Measurements from ENCODE around the gene MID1.

MID1 gene

GRCh38 chrX:10457092-10457491 is 163.3 kb downstream of the MID1 start:
- H3K14ac ChIP-seq (ENCODE audit: low read length in 2 of 2), result no peak overlapping the region
- H2AK5ac ChIP-seq (ENCODE audit: low read length, severe bottlenecking), result no peak overlapping the region
- H3K9ac ChIP-seq (ENCODE audit: low read length), result no peak overlapping the region
- H2AFZ ChIP-seq (ENCODE audit: low read depth, low read length), result no peak overlapping the region
- no peak overlapping the region for H3K4me3 ChIP-seq (ENCODE audit: insufficient read depth in 1 of 2, low read depth in 1 of 2, low read length in 2 of 2)
- no peak overlapping the region for H2BK120ac ChIP-seq (ENCODE audit: low read depth, low read length)
- H3K27me3 ChIP-seq (ENCODE audit: control insufficient read depth in 1 of 2, insufficient read depth in 1 of 2, low read length in 2 of 2), result no peaks in the 10 kb centered on the region
- WGBS, result 91% methylated on average over 5 of the region's 5 CpGs
- no peak overlapping the region for H2BK12ac ChIP-seq (ENCODE audit: low read length in 2 of 2)
- H4K8ac ChIP-seq (ENCODE audit: low read length), result no peak overlapping the region
- no peak for DNase-seq
- H3K9me3 ChIP-seq (ENCODE audit: control insufficient read depth, low read length), result peaks cover 3% of the 10 kb centered on the region
- no peaks in the 10 kb centered on the region for H3K79me1 ChIP-seq (replicated peaks; ENCODE audit: low read length, poor library complexity, severe bottlenecking)
- H3K27ac ChIP-seq (ENCODE audit: low read length, poor library complexity, severe bottlenecking), result no peak overlapping the region
- no peak overlapping the region for H3K4ac ChIP-seq (ENCODE audit: low read depth in 1 of 2, low read length in 2 of 2)
- H4K91ac ChIP-seq (ENCODE audit: low read length), result no peak overlapping the region
- H2BK15ac ChIP-seq (ENCODE audit: low read depth, poor library complexity, severe bottlenecking), result no peak overlapping the region
- no peak overlapping the region for H3K4me2 ChIP-seq (ENCODE audit: low read length, poor library complexity, severe bottlenecking)
- no peak overlapping the region for H3K18ac ChIP-seq (ENCODE audit: low read depth in 1 of 2, low read length in 2 of 2)
- no peak overlapping the region for H3K23ac ChIP-seq (ENCODE audit: low read length in 2 of 2)
- no peaks in the 10 kb centered on the region for H3K4me1 ChIP-seq (ENCODE audit: control insufficient read depth, insufficient read depth, low read depth, low read length)
- no peak overlapping the region for H2BK5ac ChIP-seq (ENCODE audit: low read depth, low read length, poor library complexity, severe bottlenecking)
- H3K36me3 ChIP-seq (ENCODE audit: control insufficient read depth in 1 of 2, insufficient read depth in 2 of 2, low read depth in 1 of 2, low read length in 2 of 2), result peaks cover 3 to 8% of the 10 kb centered on the region in 2 experiments

DNA sequence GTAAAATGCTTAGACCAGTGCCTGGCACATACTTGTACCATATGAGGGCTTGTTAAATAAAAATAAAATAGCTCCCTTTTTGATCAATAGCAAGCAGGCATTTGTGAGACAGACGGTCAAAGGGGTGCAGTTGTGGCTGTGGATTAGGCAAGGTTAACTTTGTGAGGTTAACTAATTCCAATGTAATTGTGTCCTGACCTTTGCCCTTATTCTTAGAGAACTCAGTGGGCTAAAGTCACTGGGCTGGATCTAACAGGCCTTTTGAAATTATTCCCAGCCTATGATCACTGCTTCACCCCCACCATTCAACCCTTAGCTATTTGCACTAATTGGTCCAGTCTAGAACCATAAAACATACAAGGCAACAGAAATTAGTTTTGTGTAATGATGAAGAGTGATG is 166.4 kb downstream of the MID1 start:
- H3K4me1 ChIP-seq (ENCODE audit: control insufficient read depth, insufficient read depth, low read depth, low read length), result peaks cover 7% of the 10 kb centered on the region
- peaks cover 3% of the 10 kb centered on the region for H3K9me3 ChIP-seq (ENCODE audit: control insufficient read depth, low read length)
- peaks cover 4 to 8% of the 10 kb centered on the region in 2 experiments for H3K36me3 ChIP-seq (ENCODE audit: control insufficient read depth in 1 of 2, insufficient read depth in 2 of 2, low read depth in 1 of 2, low read length in 2 of 2)
- no peak overlapping the region for H3K23ac ChIP-seq (ENCODE audit: low read length in 2 of 2)
- no peak overlapping the region for H2BK120ac ChIP-seq (ENCODE audit: low read depth, low read length)
- no peak overlapping the region for H2BK12ac ChIP-seq (ENCODE audit: low read length in 2 of 2)
- no peaks in the 10 kb centered on the region for H3K79me1 ChIP-seq (replicated peaks; ENCODE audit: low read length, poor library complexity, severe bottlenecking)
- H3K14ac ChIP-seq (ENCODE audit: low read length in 2 of 2), result no peak overlapping the region
- H2BK15ac ChIP-seq (ENCODE audit: low read depth, poor library complexity, severe bottlenecking), result no peak overlapping the region
- no peak overlapping the region for H3K18ac ChIP-seq (ENCODE audit: low read depth in 1 of 2, low read length in 2 of 2)
- WGBS, result 100% methylated on average over 1 of the region's 1 CpG
- no peak overlapping the region for H2AK5ac ChIP-seq (ENCODE audit: low read length, severe bottlenecking)
- H3K9ac ChIP-seq (ENCODE audit: low read length), result no peak overlapping the region
- H3K4me3 ChIP-seq (ENCODE audit: insufficient read depth in 1 of 2, low read depth in 1 of 2, low read length in 2 of 2), result no peak overlapping the region
- DNase-seq, result no peak
- no peak overlapping the region for H3K4ac ChIP-seq (ENCODE audit: low read depth in 1 of 2, low read length in 2 of 2)
- H2BK5ac ChIP-seq (ENCODE audit: low read depth, low read length, poor library complexity, severe bottlenecking), result no peak overlapping the region
- H4K91ac ChIP-seq (ENCODE audit: low read length), result no peak overlapping the region
- no peaks in the 10 kb centered on the region for H3K27me3 ChIP-seq (ENCODE audit: control insufficient read depth in 1 of 2, insufficient read depth in 1 of 2, low read length in 2 of 2)
- H3K4me2 ChIP-seq (ENCODE audit: low read length, poor library complexity, severe bottlenecking), result no peak overlapping the region
- H2AFZ ChIP-seq (ENCODE audit: low read depth, low read length), result no peak overlapping the region
- no peak overlapping the region for H4K8ac ChIP-seq (ENCODE audit: low read length)
- no peak overlapping the region for H3K27ac ChIP-seq (ENCODE audit: low read length, poor library complexity, severe bottlenecking)

DNA sequence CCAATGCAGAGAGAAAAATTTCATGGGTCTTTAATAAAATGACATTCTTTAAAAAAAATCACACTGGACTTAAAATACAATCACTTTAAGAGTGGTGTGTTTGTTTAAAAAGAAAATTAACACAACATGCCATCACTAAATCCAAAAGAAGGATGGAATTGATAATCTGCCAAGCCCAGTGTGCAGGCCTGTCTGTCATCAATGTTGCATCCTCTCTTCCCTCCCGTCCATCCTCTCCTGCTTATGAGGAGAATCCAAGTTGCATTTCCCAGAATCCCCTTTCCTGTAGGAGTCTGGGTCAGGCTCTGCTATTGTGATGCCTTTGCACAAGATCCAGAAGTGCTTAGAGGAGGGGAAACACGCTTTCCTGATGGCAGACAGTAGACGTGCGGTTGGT is 169.4 kb downstream of the MID1 start:
- Histone ChIP-seq H3K36me3 (ENCODE audit: control insufficient read depth in 1 of 2, insufficient read depth in 2 of 2, low read depth in 1 of 2, low read length in 2 of 2) (peaks cover 4 to 8% of the 10 kb centered on the region in 2 experiments), H3K9ac (ENCODE audit: low read length) (no peak overlapping the region), H3K18ac (ENCODE audit: low read depth in 1 of 2, low read length in 2 of 2) (no peak overlapping the region), H3K23ac (ENCODE audit: low read length in 2 of 2) (no peak overlapping the region), H3K9me3 (ENCODE audit: control insufficient read depth, low read length) (peaks cover 3% of the 10 kb centered on the region), H2AK5ac (ENCODE audit: low read length, severe bottlenecking) (peak overlapping the region; percentile 85), H4K8ac (ENCODE audit: low read length) (no peak overlapping the region), H3K27me3 (ENCODE audit: control insufficient read depth in 1 of 2, insufficient read depth in 1 of 2, low read length in 2 of 2) (no peaks in the 10 kb centered on the region), H2BK120ac (ENCODE audit: low read depth, low read length) (no peak overlapping the region), H3K4ac (ENCODE audit: low read depth in 1 of 2, low read length in 2 of 2) (no peak overlapping the region), H3K27ac (ENCODE audit: low read length, poor library complexity, severe bottlenecking) (peak overlapping the region; percentile 74), H3K4me2 (ENCODE audit: low read length, poor library complexity, severe bottlenecking) (no peak overlapping the region), H2BK12ac (ENCODE audit: low read length in 2 of 2) (no peak overlapping the region), H3K4me1 (ENCODE audit: control insufficient read depth, insufficient read depth, low read depth, low read length) (peaks cover 7% of the 10 kb centered on the region), H2BK5ac (ENCODE audit: low read depth, low read length, poor library complexity, severe bottlenecking) (no peak overlapping the region), H3K14ac (ENCODE audit: low read length in 2 of 2) (no peak overlapping the region), H3K79me1 (replicated peaks; ENCODE audit: low read length, poor library complexity, severe bottlenecking) (no peaks in the 10 kb centered on the region), H2BK15ac (ENCODE audit: low read depth, poor library complexity, severe bottlenecking) (no peak overlapping the region), H2AFZ (ENCODE audit: low read depth, low read length) (no peak overlapping the region), H4K91ac (ENCODE audit: low read length) (no peak overlapping the region), H3K4me3 (ENCODE audit: insufficient read depth in 1 of 2, low read depth in 1 of 2, low read length in 2 of 2) (no peak overlapping the region)
- 98% methylated on average over 3 of the region's 4 CpGs for WGBS
- no peak for DNase-seq

DNA sequence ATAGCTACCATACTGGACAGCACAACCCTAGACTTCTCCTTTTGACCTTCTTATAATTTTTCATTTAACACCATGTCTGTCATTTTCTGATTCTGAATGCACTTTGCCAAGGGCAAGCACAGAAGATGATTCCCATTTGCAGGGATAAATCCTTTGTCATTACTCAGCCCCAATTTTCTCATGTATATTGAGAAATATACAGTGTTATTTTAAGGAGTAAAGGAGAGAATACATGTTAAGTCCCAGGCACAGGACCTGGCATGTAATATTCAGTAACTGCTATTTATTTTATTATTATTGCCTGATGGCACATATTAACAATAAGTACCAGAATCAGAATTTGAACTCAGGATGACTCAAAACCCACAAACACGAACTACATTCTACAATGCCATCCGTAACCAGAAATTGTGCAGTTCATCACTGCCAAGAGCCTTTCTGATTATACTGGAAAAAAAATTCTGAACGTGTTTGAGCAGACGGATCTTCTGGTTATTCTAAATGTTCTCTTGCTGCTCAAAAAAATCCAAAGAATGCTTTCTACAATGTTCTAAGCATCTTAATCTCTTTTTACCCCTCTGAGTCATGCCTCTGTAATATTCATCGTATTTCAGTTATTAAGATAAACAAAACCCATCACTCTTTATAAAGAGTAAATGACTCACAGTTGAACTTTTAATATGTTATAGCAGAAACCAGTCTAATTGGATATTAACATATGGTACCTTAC is 170.0 kb downstream of the MID1 start:
- no peaks in the 10 kb centered on the region for H3K79me1 ChIP-seq (replicated peaks; ENCODE audit: low read length, poor library complexity, severe bottlenecking)
- H3K14ac ChIP-seq (ENCODE audit: low read length in 2 of 2), result no peak overlapping the region
- no peak overlapping the region for H3K4me2 ChIP-seq (ENCODE audit: low read length, poor library complexity, severe bottlenecking)

More for the DNA sequence above, 170.0 kb downstream of the MID1 start:
- H4K91ac ChIP-seq (ENCODE audit: low read length), result no peak overlapping the region
- no peak overlapping the region for H2BK120ac ChIP-seq (ENCODE audit: low read depth, low read length)
- peaks cover 3% of the 10 kb centered on the region for H3K9me3 ChIP-seq (ENCODE audit: control insufficient read depth, low read length)
- peak; percentile 44 for DNase-seq
- no peaks in the 10 kb centered on the region for H3K27me3 ChIP-seq (ENCODE audit: control insufficient read depth in 1 of 2, insufficient read depth in 1 of 2, low read length in 2 of 2)
- peaks cover 4 to 8% of the 10 kb centered on the region in 2 experiments for H3K36me3 ChIP-seq (ENCODE audit: control insufficient read depth in 1 of 2, insufficient read depth in 2 of 2, low read depth in 1 of 2, low read length in 2 of 2)
- H2BK12ac ChIP-seq (ENCODE audit: low read length in 2 of 2), result no peak overlapping the region
- 0% methylated on average over 1 of the region's 5 CpGs for WGBS
- H3K27ac ChIP-seq (ENCODE audit: low read length, poor library complexity, severe bottlenecking), result peak overlapping the region; percentile 79
- no peak overlapping the region for H2BK15ac ChIP-seq (ENCODE audit: low read depth, poor library complexity, severe bottlenecking)
- H3K18ac ChIP-seq (ENCODE audit: low read depth in 1 of 2, low read length in 2 of 2), result no peak overlapping the region
- H3K4me1 ChIP-seq (ENCODE audit: control insufficient read depth, insufficient read depth, low read depth, low read length), result peaks cover 7% of the 10 kb centered on the region
- no peak overlapping the region for H2BK5ac ChIP-seq (ENCODE audit: low read depth, low read length, poor library complexity, severe bottlenecking)
- H3K4ac ChIP-seq (ENCODE audit: low read depth in 1 of 2, low read length in 2 of 2), result no peak overlapping the region
- no peak overlapping the region for H3K23ac ChIP-seq (ENCODE audit: low read length in 2 of 2)
- H3K4me3 ChIP-seq (ENCODE audit: insufficient read depth in 1 of 2, low read depth in 1 of 2, low read length in 2 of 2), result no peak overlapping the region
- no peak overlapping the region for H2AFZ ChIP-seq (ENCODE audit: low read depth, low read length)
- no peak overlapping the region for H4K8ac ChIP-seq (ENCODE audit: low read length)
- no peak overlapping the region for H3K9ac ChIP-seq (ENCODE audit: low read length)
- H2AK5ac ChIP-seq (ENCODE audit: low read length, severe bottlenecking), result no peak overlapping the region

All from mesenchymal stem cell (in vitro differentiated cells and primary cell).